Measurements from ENCODE around the gene SCYL2.

DNA sequence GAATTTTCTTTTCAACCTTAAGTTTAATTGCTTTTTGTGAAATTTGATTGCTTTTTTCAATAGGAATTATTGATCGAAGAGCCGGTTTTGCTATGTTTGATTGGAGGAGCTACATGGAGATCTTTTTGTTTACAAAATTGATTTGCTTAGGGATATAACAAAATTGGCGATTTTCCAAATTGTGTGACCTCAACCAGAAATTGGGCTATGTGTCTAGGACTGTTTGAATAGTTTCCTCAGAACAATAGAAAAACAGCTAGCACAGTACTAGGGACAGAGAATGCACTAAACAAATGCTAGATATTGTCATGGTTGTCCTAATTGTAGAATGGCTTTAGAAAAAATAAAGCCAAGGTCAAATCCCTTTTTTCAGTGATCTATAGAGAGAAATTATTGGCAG lies 92.3 kb downstream of the SCYL2 start:
- TF ChIP-seq, protein P1, sequence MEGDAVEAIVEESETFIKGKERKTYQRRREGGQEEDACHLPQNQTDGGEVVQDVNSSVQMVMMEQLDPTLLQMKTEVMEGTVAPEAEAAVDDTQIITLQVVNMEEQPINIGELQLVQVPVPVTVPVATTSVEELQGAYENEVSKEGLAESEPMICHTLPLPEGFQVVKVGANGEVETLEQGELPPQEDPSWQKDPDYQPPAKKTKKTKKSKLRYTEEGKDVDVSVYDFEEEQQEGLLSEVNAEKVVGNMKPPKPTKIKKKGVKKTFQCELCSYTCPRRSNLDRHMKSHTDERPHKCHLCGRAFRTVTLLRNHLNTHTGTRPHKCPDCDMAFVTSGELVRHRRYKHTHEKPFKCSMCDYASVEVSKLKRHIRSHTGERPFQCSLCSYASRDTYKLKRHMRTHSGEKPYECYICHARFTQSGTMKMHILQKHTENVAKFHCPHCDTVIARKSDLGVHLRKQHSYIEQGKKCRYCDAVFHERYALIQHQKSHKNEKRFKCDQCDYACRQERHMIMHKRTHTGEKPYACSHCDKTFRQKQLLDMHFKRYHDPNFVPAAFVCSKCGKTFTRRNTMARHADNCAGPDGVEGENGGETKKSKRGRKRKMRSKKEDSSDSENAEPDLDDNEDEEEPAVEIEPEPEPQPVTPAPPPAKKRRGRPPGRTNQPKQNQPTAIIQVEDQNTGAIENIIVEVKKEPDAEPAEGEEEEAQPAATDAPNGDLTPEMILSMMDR (conservative IDR thresholded peaks at IDR 0.05; ENCODE audit: low read depth, low read length): no peak
- no peak for TF ChIP-seq EZH2phosphoT487 (IDR thresholded peaks at IDR 0.05; ENCODE audit: borderline replicate concordance, low read length)
- TF ChIP-seq EZH2 (IDR thresholded peaks at IDR 0.05; ENCODE audit: low read length, unreplicated experiment): no peak
